Measurements from ENCODE around the gene LTF.

Gene LTF

GRCh38 chr3:46468753-46469600, 4.3 kb upstream of the LTF start:
- no peak for DNase-seq (ENCODE audit: low read depth)

- DNase-seq (ENCODE audit: low read depth): no peak
Observed at GRCh38 chr3:46467562-46467961, 2.9 kb upstream of the LTF start.

GRCh38 chr3:46466871-46467403, 2.2 kb upstream of the LTF start:
- no peak for DNase-seq (ENCODE audit: low read depth)

GRCh38 chr3:46466273-46466672, 1.6 kb upstream of the LTF start:
- DNase-seq (ENCODE audit: low read depth): no peak

- DNase-seq (ENCODE audit: low read depth): no peak
Observed at GRCh38 chr3:46465196-46465520, 453 bp upstream of the LTF start.

- DNase-seq (ENCODE audit: low read depth): no peak
Observed at GRCh38 chr3:46463868-46464241, 850 bp downstream of the LTF start.

GRCh38 chr3:46463120-46463867, 1.4 kb downstream of the LTF start:
- no peak for DNase-seq (ENCODE audit: low read depth)

GRCh38 chr3:46462511-46462910, 2.2 kb downstream of the LTF start:
- DNase-seq (ENCODE audit: low read depth): no peak

- DNase-seq (ENCODE audit: low read depth): no peak
Observed at GRCh38 chr3:46462111-46462510, 2.6 kb downstream of the LTF start.

- no peak for DNase-seq (ENCODE audit: low read depth)
Observed at GRCh38 chr3:46460051-46460450, 4.7 kb downstream of the LTF start.

GRCh38 chr3:46456118-46456517, 8.6 kb downstream of the LTF start:
- DNase-seq (ENCODE audit: low read depth): no peak

- DNase-seq (ENCODE audit: low read depth): no peak
Observed at GRCh38 chr3:46455231-46456115, 9.2 kb downstream of the LTF start.

- no peak for DNase-seq (ENCODE audit: low read depth)
Observed at GRCh38 chr3:46454606-46455005, 10.1 kb downstream of the LTF start.

GRCh38 chr3:46454209-46454595, 10.5 kb downstream of the LTF start:
- DNase-seq (ENCODE audit: low read depth): no peak

GRCh38 chr3:46453526-46454208, 11.0 kb downstream of the LTF start:
- no peak for DNase-seq (ENCODE audit: low read depth)

- no peak for DNase-seq (ENCODE audit: low read depth)
Observed at GRCh38 chr3:46449755-46450552, 14.8 kb downstream of the LTF start.

- no peak for DNase-seq (ENCODE audit: low read depth)
Observed at GRCh38 chr3:46448721-46449120, 16.0 kb downstream of the LTF start.

GRCh38 chr3:46447228-46447985, 17.3 kb downstream of the LTF start:
- DNase-seq (ENCODE audit: low read depth): no peak

- DNase-seq (ENCODE audit: low read depth): no peak
Observed at GRCh38 chr3:46442576-46443530, 21.9 kb downstream of the LTF start.

Measured in activated T-cell treated with anti-CD3 and anti-CD28 coated beads for 48 hours (primary cell).